Kidney tubule cell (primary cell): ENCODE data around the gene DPYSL3.

Experiments
- DNase-seq: peaks from one replicate; pipeline ENCODE4 v3.0.0-alpha.2; 2018; ENCODE audit warnings: low spot score

DPYSL3 gene

GRCh38 chr5:147403651-147404640 is 105.9 kb downstream of the DPYSL3 start:
- DNase-seq = peak; percentile 95

GRCh38 chr5:147400881-147401280 is 109.0 kb downstream of the DPYSL3 start:
- no peak for DNase-seq

- no peak for DNase-seq
Measured at GRCh38 chr5:147400126-147400809, 109.6 kb downstream of the DPYSL3 start.

- DNase-seq = no peak
Measured at GRCh38 chr5:147398860-147399259, 111.0 kb downstream of the DPYSL3 start.

- no peak for DNase-seq
Measured at GRCh38 chr5:147397616-147398015, 112.3 kb downstream of the DPYSL3 start.

- no peak for DNase-seq
Measured at GRCh38 chr5:147396070-147396823, 113.6 kb downstream of the DPYSL3 start.

GRCh38 chr5:147393874-147394672 is 115.8 kb downstream of the DPYSL3 start:
- DNase-seq = no peak

GRCh38 chr5:147391781-147392180 is 118.1 kb downstream of the DPYSL3 start:
- DNase-seq = peak; percentile 91

GRCh38 chr5:147390654-147391225 is 119.1 kb downstream of the DPYSL3 start:
- DNase-seq = no peak

- no peak for DNase-seq
Measured at GRCh38 chr5:147388184-147389108, 121.4 kb downstream of the DPYSL3 start.

- DNase-seq = no peak
Measured at GRCh38 chr5:147387109-147387508, 122.8 kb downstream of the DPYSL3 start.

GRCh38 chr5:147384346-147385193 is 125.3 kb downstream of the DPYSL3 start:
- DNase-seq = no peak

GRCh38 chr5:147382776-147383175 is 127.1 kb downstream of the DPYSL3 start:
- no peak for DNase-seq

- no peak for DNase-seq
Measured at GRCh38 chr5:147381555-147381954, 128.3 kb downstream of the DPYSL3 start.

GRCh38 chr5:147377682-147378081 is 132.2 kb downstream of the DPYSL3 start:
- DNase-seq = no peak

GRCh38 chr5:147375151-147375550 is 134.7 kb downstream of the DPYSL3 start:
- DNase-seq = no peak

GRCh38 chr5:147373328-147373727 is 136.5 kb downstream of the DPYSL3 start:
- DNase-seq = no peak

GRCh38 chr5:147372191-147372590 is 137.7 kb downstream of the DPYSL3 start:
- no peak for DNase-seq

GRCh38 chr5:147371290-147371689 is 138.6 kb downstream of the DPYSL3 start:
- no peak for DNase-seq
